GM12892 (cell line): ENCODE data around the gene DENND2A.
"Not testable (repeated sequence)": the region's sequence is repeated elsewhere in the genome, so short reads cannot be mapped to it uniquely, and the experiment has no call there.

Experiments
- POLR2A ChIP-seq: IDR thresholded peaks from 2 replicates; pipeline ENCODE4 v1.6.1; 2011; ENCODE audit warnings: low read depth, low read length, control low read depth
- POLR2AphosphoS5 ChIP-seq: IDR thresholded peaks from 2 replicates; pipeline ENCODE4 v1.6.1; 2011; ENCODE audit warnings: low read depth, low read length, control low read depth

- TF ChIP-seq POLR2A, POLR2AphosphoS5: not testable (repeated sequence)
These were observed 29.2 kb upstream of the DENND2A start for GRCh38 chr7:140669862-140670261.
